Activated CD4-positive, alpha-beta T cell treated with anti-CD3 and anti-CD28 coated beads, Interleukin-2, Interleukin-4, amounts not matched to agents 100 ng/mL and 50 ng/mL, durations not matched to agents 16 hours and 8 hours (primary cell): Measurements from ENCODE around the gene TUBA3D.
"Not testable (repeated sequence)": the region's sequence is repeated elsewhere in the genome, so short reads cannot be mapped to it uniquely, and the experiment has no call there.

Source experiments
- DNase-seq: peaks from one replicate; pipeline ENCODE4 v3.0.0-alpha.2; 2020; ENCODE audit warnings: low spot score

TUBA3D gene

DNA sequence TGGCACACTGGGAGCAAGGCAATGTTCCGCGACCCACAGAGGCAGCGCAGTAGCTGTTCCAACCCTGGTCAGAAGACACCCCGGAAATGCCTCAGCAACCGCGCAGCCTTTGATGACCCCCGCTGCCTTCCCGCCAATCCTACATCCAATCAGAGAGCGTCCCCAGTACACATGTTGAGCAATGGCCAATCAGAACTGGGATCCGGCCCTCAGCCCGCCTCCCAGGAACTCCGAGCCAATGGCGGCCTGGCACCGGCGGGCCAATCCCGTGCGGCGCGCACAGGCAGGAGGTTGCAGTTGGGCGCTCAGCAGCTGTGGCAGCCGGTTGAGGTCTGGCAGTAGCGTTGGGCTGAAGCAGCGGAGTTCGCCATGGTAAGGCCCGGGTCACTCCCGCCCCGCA is at the start of gene TUBA3D:
Gene TUBA3D, plus strand, starts transcription at position 289 of the 400 bp plus-strand sequence. Its CDS starts 81 bp downstream, at position 370.
- DNase-seq = no peak

DNA sequence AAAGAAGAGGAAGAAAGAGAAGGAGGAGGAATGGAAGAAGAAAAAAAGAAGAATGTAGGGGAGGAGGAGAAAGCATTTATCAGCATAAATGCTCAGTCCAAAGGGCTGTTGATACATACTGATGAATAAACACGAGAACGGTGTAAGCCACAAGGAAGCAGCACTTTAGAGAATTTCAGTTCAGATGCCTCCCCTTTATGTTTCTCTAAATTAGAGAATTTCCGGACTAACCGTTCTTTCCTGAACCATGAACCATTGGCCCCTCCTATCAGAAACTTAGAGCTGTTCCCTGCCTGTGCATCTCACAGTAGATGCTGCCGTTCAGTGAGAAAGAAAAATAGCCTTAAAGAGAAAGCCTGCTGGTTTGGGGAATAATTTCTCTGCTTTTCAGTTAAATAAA is 49.2 kb upstream of the TUBA3D start:
- DNase-seq = peak; percentile 56

DNA sequence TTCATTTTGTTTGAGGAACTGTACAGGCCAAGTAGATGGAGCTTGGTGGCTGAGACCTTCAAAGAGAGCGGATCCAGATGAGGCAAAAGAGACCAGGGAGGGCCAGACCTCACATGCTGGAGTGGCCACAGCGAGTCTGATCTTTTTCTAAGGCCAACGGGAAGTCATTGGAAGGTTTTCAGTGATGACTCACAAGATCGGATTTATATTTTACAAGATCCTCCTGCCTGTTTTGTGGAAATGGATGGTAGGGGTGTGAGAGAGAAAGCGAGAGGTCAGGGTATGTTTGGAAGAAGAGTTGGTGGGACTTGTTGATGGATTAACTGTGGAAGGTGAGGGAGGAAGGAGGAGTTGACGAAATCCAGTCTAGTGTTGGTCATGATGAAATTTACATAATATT is 44.6 kb upstream of the TUBA3D start:
- no peak for DNase-seq

DNA sequence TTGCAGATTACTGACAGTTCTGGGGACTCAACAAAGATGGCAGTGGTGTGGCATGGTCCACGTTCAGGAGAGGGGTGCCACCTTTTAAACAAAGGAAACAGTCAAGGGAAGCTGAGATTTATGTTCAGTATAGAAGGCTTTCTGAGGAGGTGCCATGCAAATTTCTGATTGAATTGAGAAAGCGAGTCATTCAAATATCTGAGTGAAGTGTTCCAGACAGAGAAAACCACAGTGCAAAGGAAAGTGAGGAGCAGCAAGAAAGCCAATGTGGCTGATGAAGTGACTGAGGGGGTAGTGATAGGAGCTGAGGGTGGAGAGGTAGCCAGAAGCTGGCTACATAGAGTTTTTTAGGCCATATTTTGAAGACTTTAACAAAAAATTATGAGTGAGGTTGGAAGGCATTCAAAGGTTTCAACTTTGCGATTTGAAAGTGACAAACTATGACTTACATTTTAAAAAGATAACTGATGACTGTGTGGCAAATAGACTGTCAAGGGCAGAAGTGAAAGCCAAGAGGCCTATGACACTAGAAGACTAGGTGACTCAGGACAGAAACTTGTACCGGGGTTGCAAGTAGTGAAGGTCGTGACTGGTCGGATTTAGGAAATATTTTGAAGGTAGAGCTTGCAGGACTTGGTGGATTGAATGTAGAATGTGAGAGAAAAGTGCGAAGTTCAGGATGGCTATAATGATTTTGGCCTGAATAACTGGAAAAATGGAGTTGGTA is 35.0 kb upstream of the TUBA3D start:
- not testable (repeated sequence) for DNase-seq

DNA sequence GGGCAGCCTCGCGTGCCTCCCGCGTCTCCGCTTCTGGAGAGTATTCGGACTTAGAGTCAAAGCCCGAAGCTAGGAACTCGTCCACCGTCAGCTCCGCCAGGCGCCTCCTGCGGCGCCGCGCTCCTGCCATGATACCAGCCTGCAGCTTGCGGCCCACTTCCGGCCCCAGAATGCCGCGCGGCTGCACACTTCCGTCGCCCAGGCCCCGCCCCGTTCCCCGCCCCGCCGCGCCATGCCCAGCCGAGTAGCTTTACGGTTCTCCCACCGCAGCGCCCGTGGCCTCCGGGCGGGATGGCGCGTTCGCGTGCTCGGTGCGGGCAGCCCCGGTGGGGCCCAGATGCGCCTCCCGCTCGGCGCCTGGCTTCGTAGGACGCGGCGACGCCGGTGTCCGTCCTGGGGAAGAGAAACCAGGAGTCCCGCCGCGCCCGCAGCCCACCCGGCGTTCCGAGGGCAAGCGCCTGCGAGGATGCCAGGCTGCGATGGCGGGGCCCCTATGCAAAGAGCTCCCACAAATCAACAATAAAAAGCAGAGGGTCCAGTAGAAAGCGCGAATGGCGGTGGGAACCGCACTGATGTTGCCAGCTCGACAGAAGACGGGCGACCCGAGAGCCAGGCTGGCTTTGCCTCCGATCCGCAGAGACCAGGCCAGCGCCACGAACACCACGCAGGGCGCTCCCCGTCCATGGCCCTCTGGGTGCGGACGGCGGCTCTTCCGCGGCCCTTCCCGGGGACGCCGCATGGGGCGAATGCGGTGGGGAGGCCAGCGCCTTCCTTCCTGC is 31.0 kb upstream of the TUBA3D start:
- DNase-seq = not testable (repeated sequence)

DNA sequence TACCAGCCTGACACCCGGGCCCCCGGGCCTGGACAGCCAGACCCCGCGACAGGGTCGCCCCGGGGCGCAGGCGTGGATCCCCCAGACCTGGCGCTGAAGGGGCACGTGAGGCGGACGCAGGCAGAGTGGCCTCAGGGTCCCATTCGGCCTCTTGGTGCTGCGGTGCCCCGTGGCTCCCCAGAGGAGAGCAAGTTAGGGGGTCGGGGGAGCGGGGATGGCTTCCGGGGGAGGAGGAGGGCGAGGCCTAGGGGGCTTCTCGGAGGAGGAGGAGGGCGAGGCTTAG is 30.5 kb upstream of the TUBA3D start:
- DNase-seq = not testable (repeated sequence)

DNA sequence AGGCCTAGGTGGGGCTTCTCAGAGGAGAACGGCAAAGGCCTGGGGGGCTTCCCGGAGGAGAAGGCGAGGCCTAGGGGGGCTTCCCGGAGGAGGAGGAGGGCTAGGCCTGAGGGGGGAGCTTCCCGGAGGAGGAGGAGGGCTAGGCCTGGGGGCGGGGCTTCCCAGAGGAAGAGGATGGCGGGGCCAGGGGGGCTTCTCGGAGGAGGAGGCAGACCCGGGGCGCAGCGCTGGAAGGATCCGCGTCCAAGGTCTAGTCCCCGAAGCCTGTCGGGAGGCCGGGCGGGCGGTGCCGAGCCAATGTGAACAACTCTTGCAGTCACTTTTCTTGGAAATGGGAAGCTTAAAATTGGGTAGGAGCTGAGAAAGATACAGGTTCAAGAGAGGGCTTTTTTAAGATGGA is 30.0 kb upstream of the TUBA3D start:
- DNase-seq = no peak

DNA sequence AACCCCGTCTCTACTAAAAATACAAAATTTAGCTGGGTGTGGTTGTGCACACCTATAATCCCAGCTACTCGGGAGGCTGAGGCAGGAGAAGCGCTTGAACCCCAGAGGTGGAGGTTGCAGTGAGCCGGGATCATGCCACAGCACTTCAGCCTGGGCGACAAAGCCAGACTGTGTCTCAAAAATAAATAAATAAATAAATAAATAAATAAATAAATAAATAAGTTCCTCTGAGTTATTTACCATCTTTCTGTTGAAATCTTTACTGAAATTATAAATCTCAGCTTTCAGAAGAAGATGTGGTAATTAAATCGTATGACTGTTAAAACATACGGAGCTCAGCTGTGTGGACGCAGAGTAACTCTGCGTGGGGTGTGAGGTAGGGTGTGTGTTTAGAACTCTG is 27.9 kb upstream of the TUBA3D start:
- not testable (repeated sequence) for DNase-seq

DNA sequence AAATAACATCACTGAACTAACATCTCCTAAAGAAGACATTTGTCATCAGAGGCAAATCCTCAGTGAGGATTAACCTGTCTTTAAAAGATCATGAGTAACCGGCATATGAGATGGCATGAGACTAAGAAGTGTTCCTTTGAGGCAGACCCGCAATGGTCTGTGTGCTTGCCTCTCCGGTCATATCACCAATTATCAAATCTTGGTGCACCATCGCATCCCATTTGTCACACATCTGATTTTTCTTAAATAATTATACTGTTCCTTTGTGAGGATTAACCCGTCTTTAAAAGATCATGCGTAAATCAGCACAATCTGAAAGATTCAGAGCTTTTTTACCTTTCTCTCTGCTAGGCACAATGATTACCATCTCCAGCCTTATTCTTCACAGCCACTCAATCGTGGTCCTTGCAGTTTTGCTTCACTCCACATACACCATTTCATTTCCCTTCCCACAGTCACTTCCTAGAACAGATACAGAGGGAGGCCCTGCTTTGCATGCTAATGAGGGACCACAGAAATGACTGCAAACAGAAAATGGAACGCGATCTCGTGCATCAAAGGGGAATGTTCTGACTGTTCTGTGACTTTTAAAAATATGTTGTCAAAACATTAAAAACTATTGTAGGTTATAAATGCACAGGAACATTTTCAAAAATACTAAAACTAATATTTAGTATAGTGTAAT is 24.5 kb upstream of the TUBA3D start:
- peak; percentile 42 for DNase-seq

DNA sequence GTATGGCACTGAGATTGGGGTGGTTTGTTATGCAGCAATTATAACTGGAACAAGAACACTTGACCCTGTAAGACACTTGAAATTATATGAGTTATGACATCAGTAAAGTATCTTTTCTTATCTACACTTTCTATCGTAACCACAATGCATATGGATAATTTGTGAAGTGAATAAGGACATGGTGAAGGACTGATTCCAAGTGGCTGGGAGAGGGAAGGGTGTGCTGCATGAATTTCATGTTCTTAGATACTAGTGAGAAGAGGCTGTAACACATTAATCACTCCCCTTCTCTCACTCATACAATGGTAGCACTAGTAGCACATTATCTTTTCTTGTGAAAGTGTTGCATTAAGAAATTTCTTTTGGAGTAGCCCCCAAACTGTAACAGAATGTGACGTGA is 21.0 kb upstream of the TUBA3D start:
- not testable (repeated sequence) for DNase-seq

DNA sequence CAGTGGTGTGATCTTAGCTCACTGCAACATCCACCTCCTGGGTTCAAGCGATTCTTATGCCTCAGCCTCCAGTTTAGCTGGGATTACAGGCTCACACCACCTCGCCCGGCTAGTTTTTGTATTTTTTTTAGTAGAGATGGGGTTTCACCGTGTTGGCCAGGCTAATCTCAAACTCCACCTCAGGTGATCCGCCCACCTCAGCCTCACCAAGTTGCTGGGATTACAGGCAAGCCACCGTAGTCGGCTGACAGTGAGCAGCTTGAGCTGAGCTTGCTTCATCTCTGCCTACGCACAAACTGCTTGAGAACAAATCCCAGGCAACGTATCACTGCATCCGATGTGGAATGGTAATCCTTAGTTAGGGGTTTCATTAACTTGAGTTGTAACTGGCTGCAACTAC is 8.2 kb upstream of the TUBA3D start:
- not testable (repeated sequence) for DNase-seq

DNA sequence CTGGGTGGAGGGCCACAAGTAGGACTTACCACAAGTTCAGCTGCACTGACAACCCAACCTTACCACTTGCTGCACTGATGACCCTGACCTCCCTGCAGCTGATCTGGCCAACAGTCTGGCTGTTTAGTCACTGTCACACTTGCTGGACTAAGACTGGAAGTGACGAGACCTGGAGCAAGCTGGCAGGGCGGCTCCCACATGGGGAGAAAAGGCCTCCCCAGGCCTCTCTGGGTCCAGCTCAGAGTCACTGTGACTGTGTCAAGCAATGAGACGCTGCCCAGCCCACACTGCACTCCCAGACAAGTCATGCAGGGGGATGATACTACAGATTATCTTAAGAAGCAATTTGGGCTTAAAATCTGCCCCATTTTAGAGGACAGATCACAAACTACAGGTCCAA is 5.0 kb upstream of the TUBA3D start:
- not testable (repeated sequence) for DNase-seq

DNA sequence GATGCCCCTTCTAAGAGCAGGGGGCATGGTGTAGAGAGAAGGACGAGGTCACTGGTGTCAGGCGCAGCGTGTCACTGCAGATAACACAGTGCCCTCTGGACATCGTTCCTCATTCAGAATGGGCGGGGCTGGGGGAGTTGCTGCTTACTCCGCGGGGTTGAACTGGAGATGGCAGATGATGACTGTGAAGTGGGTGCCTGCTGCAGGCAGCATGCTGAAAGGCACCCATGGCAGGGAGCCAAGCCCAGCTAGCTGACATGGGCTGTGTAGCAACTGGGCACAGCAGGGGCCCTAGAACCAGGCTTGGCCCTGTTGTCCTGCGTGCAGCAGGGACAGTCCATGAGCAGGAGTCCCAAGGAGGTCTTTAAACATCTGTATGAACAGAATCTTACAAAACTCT is 4.3 kb upstream of the TUBA3D start:
- not testable (repeated sequence) for DNase-seq

DNA sequence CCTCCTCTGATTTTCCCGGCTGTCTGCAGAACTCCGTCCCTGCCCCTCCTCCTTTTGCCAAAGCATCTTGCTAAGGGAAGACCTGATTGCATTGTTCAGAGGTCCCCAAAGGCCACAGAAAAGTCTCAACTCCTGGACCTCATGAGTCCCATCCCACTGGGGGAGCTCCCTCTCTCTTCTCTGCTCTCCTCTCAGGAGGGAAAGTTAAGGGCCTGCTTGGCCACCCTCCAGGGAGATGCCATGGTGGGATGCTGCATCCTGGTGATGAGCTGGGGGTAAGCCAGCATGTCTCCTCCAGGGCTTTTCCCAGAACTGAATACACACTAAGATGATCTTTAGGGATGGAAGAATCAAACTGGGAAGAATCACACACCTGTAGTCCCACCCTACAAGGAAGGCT is 2.7 kb upstream of the TUBA3D start:
- not testable (repeated sequence) for DNase-seq

DNA sequence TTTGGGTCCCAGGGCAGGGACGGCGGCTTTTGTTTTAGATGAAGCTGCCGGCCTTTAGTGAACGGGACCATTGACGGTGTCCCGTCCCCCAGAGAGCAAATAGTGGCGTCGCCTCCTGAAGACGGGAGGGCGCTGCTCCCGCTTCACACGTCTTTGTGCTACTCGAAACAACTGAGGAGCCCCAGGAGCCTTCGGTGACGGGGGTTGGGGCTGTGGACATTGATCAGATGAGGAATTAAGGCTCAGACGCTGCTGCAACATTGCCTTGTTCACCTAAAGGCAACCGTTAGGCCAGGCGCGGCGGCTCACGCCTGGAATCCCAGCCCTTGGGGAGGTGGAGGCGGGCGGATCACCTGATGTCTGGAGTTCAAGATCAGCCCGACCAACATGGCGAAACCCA is 444 bp downstream of the TUBA3D start:
- not testable (repeated sequence) for DNase-seq

DNA sequence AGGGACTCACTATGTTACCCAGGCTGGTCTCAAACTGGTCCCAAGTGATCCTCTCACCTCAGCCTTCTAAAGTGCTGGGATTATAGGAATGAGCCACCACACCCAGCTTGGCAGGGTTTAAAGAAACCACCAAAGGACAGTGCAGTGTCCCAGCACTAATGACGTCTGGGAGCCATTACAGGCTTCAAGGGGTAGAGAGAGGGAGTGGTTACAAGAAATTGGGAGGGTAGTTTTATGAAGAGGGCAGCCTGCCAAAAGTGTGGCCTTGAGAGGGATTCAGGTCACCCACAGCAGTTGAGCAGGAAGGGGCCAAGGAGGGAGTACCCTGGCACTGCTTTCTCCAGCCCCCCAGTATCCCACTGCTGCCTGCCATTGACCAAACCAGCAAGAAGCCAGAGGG is 1.3 kb downstream of the TUBA3D start:
- DNase-seq = not testable (repeated sequence)

DNA sequence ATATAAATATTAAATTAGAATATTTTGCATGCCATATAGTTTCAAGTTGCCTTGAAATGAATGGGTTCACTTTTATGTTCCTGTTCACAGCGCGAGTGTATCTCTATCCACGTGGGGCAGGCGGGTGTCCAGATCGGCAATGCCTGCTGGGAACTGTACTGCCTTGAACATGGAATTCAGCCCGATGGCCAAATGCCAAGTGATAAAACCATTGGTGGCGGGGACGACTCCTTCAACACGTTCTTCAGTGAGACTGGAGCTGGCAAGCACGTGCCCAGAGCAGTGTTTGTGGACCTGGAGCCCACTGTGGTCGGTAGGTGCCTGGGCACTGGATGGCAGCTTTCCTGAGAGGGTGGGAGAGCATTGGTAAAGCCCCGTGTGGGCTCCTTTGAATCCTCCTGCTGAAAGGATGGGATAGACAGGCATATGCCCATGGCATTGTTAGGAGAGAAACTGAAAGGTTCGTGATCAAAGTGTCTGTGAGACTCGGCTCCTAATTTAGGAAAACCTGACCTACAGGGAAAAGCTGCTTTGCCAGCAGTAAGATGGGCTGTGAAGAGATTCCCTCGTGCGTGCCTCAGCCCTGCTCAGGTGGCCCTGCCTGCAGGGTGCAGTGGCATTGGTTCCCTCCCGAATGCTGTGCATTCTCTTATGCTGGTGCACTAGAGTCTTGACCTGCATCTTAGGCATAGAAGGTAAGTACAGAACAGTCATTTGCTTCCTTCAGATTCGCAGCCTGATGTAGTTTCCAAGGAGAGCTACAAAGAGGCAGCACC is 2.3 kb downstream of the TUBA3D start:
- DNase-seq = not testable (repeated sequence)

DNA sequence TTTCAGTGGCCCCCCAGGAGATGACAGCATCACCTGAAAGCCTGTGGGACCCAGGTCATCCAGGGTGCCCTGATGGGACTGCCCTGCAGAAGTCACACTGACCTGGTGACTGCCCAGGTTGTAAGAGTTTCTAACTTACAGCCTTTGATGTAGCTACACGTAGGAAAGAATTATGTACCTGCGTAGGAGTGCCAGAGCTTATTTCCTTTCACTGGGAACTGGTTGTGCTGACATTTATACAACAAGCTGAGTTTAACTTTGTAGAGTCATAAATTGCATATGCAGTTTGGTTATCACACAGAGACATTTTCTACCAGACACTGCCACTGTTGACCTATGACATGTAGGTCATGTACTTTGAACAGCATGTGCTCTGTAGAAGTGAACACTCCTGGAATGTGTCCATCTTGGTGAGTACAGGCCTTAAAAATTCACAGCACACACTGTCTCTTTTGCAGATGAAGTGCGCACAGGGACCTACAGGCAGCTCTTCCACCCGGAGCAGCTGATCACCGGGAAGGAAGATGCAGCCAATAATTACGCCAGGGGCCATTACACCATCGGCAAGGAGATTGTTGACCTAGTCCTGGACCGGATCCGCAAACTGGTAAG is 3.0 kb downstream of the TUBA3D start:
- not testable (repeated sequence) for DNase-seq

DNA sequence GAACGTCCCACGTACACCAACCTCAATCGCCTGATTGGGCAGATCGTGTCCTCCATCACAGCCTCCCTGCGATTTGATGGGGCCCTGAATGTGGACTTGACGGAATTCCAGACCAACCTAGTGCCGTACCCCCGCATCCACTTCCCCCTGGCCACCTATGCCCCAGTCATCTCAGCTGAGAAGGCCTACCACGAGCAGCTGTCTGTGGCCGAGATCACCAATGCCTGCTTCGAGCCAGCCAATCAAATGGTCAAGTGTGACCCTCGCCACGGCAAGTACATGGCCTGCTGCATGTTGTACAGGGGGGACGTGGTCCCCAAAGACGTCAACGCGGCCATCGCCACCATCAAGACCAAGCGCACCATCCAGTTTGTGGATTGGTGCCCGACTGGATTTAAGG is 4.4 kb downstream of the TUBA3D start:
- not testable (repeated sequence) for DNase-seq

DNA sequence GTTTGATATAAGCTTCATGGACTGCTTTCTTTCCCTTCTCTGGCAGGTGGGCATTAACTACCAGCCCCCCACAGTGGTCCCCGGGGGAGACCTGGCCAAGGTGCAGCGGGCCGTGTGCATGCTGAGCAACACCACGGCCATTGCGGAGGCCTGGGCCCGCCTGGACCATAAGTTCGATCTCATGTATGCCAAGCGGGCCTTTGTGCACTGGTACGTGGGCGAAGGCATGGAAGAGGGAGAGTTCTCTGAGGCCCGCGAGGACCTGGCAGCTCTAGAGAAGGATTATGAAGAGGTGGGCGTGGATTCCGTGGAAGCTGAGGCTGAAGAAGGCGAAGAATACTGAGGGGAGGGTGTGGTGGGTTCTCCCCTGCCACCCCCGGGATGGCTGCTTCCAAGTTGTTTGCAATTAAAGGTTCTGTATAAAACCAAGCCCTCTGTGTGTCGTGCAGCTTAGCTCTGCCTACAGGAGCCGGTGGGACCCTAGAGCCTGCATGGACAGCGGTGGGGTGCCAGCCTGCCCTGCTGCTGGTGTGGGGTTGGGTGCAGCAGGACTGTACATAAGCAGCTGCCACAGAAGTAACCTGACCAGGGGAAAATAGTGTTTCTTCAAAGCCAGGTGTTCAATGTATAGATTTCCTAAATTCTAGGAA is 6.7 kb downstream of the TUBA3D start:
- DNase-seq = not testable (repeated sequence)
